Colonic mucosa (tissue), 4 donors: ENCODE measurements around the gene FRRS1. TPM values are rescaled to one million over a fixed set of nuclear protein-coding genes. Genes with fewer than 3 reads are reported as not detected.

Source experiments
- DNase-seq: peaks from one replicate; pipeline ENCODE4 v3.0.0-alpha.2; 2020
- H3K27ac ChIP-seq: fragments of 200-600 bp; one replicate; pipeline ENCODE4 v1.8.0; 2021
- H3K27me3 ChIP-seq: fragments of 200-600 bp; one replicate; pipeline ENCODE4 v1.8.0; 2021
- H3K36me3 ChIP-seq: fragments of 200-600 bp; one replicate; pipeline ENCODE4 v1.8.0; 2021
- H3K4me1 ChIP-seq: fragments of 200-600 bp; one replicate; pipeline ENCODE4 v1.8.0; 2021; ENCODE audit warnings: mild to moderate bottlenecking
- H3K4me3 ChIP-seq: fragments of 200-600 bp; one replicate; pipeline ENCODE4 v1.8.0; 2021
- H3K9ac ChIP-seq, 2 donors: one replicate each; pipeline ENCODE4 v1.7.0; 2013; ENCODE audit warnings: control low read depth in 2 of 2, low read depth in 2 of 2, low read length in 2 of 2
- H3K9me3 ChIP-seq: fragments of 200-600 bp; one replicate; pipeline ENCODE4 v1.8.0; 2021
- CTCF ChIP-seq: fragments of 200-600 bp; IDR thresholded peaks from one replicate; pipeline ENCODE4 v1.8.0; 2022; ENCODE audit warnings: antibody characterized with exemption, mild to moderate bottlenecking
- intact Hi-C: fragments of 100-400 bp; cut with DNase I; formaldehyde crosslinking; loops from one replicate; pipeline ENCODE4 v1.14.1; 2022
- total RNA-seq, 2 donors: library from RNA; stranded (reverse); fragmentation: NEBNext Ultra II Directional in 1 of 2; extraction: Animal tissue kit (Norgen Biotek cat#: 25700) in 1 of 2; gene quantifications; one replicate each; pipeline ENCODE4 v1.2.1, GENCODE V29; 2021
- donor health status: healthy.
- donor health status: DM: no; HTN: no; CAD: no.
- donor health status: DM: no; HTN: no; CAD: no.

FRRS1 gene
- total RNA-seq, 2 donors from 2014 or later: 16.7 to 17.1 TPM

- no peak overlapping the region for H3K9ac ChIP-seq
- H3K4me3 ChIP-seq: no peak overlapping the region
- no peaks in the 10 kb centered on the region for H3K27me3 ChIP-seq
- H3K9me3 ChIP-seq: no peaks in the 10 kb centered on the region
- no peaks in the 10 kb centered on the region for H3K36me3 ChIP-seq
- H3K27ac ChIP-seq: no peak overlapping the region
- TF ChIP-seq CTCF: no peak
- DNase-seq: no peak
- intact Hi-C loops: no loop called here
- H3K4me1 ChIP-seq: no peaks in the 10 kb centered on the region
Measured at GRCh38 chr1:99674115-99675064, 92.0 kb downstream of the FRRS1 start.

GRCh38 chr1:99673315-99673714 is 93.1 kb downstream of the FRRS1 start:
- H3K27me3 ChIP-seq: no peaks in the 10 kb centered on the region
- TF ChIP-seq CTCF: no peak
- H3K27ac ChIP-seq: no peak overlapping the region
- DNase-seq: no peak
- H3K9me3 ChIP-seq: no peaks in the 10 kb centered on the region
- H3K4me1 ChIP-seq: no peaks in the 10 kb centered on the region
- H3K4me3 ChIP-seq: no peak overlapping the region
- H3K36me3 ChIP-seq: no peaks in the 10 kb centered on the region
- intact Hi-C loops: no loop called here
- no peak overlapping the region for H3K9ac ChIP-seq

- no peaks in the 10 kb centered on the region for H3K36me3 ChIP-seq
- no peaks in the 10 kb centered on the region for H3K9me3 ChIP-seq
- H3K9ac ChIP-seq: no peak overlapping the region
- intact Hi-C loops: no loop called here
- H3K4me3 ChIP-seq: no peak overlapping the region
- no peaks in the 10 kb centered on the region for H3K27me3 ChIP-seq
- no peak for TF ChIP-seq CTCF
- H3K27ac ChIP-seq: no peak overlapping the region
- no peaks in the 10 kb centered on the region for H3K4me1 ChIP-seq
- no peak for DNase-seq
Measured at GRCh38 chr1:99672530-99673213, 93.8 kb downstream of the FRRS1 start.

GRCh38 chr1:99672038-99672437 is 94.4 kb downstream of the FRRS1 start:
- Histone ChIP-seq H3K27ac (no peak overlapping the region), H3K36me3 (no peaks in the 10 kb centered on the region), H3K9me3 (no peaks in the 10 kb centered on the region), H3K27me3 (no peaks in the 10 kb centered on the region), H3K4me1 (no peaks in the 10 kb centered on the region), H3K9ac (no peak overlapping the region), H3K4me3 (no peak overlapping the region)
- TF ChIP-seq CTCF: no peak
- intact Hi-C loops: no loop called here
- no peak for DNase-seq

- no peak for DNase-seq
- no peak for TF ChIP-seq CTCF
- intact Hi-C loops: no loop called here
- Histone ChIP-seq H3K4me3 (no peak overlapping the region), H3K9ac (no peak overlapping the region), H3K4me1 (no peaks in the 10 kb centered on the region), H3K9me3 (no peaks in the 10 kb centered on the region), H3K27ac (no peak overlapping the region), H3K27me3 (no peaks in the 10 kb centered on the region), H3K36me3 (no peaks in the 10 kb centered on the region)
Measured at GRCh38 chr1:99670583-99670982, 95.9 kb downstream of the FRRS1 start.
